OCI-LY7 (cell line): ENCODE data around the gene RBM26. TPM values are rescaled to one million over a fixed set of nuclear protein-coding genes. Genes with fewer than 3 reads are reported as not detected.

Experiments used
- BruUV-seq: library from RNA; stranded (reverse); fragments of 400-500 nt; replicated peaks from 2 replicates; lab custom pipeline; 2021; lab: Mats Ljungman, UMichigan
- CTCF ChIA-PET: fragments of 300-600 bp; sonication (Branson Sonifier 250); formaldehyde crosslinking; loops from one replicate; lab custom pipeline; 2022; ENCODE audit warnings: antibody characterized with exemption; ENCODE audit not compliant: unreplicated experiment; lab: Charles Lee
- POLR2A ChIA-PET: fragments of 300-600 bp; sonication (Branson Sonifier 250); formaldehyde crosslinking; loops from one replicate; lab custom pipeline; 2022; ENCODE audit warnings: antibody characterized with exemption; lab: Charles Lee
- DNase-seq: peaks from one replicate; pipeline ENCODE4 v3.0.0-alpha.2; 2015; ENCODE audit warnings: low spot score
- H2AFZ ChIP-seq: fragments of 200-600 bp; sonication (generic), shearing (Covaris generic); 2 replicates; pipeline ENCODE4 v1.6.1; 2014; ENCODE audit warnings: mild to moderate bottlenecking, antibody characterized with exemption, low read length, moderate library complexity
- H3K27ac ChIP-seq: fragments of 200-600 bp; sonication (generic); 2 replicates; pipeline ENCODE4 v1.5.1; 2014; ENCODE audit warnings: mixed run types, low read depth, mild to moderate bottlenecking, moderate library complexity, low read length, inconsistent platforms; ENCODE audit not compliant: poor library complexity, severe bottlenecking
- H3K36me3 ChIP-seq: fragments of 200-600 bp; sonication (generic); 2 replicates; pipeline ENCODE4 v1.6.1; 2014; ENCODE audit warnings: mild to moderate bottlenecking, antibody characterized with exemption, low read length, moderate library complexity, mixed read lengths; ENCODE audit not compliant: insufficient read depth
- H3K4me1 ChIP-seq: fragments of 200-600 bp; sonication (generic); 2 replicates; pipeline ENCODE4 v1.5.1; 2014; ENCODE audit warnings: mild to moderate bottlenecking, low read length; ENCODE audit not compliant: insufficient read depth, poor library complexity, severe bottlenecking
- H3K4me2 ChIP-seq: fragments of 200-600 bp; sonication (generic); 2 replicates; pipeline ENCODE4 v1.6.1; 2014; ENCODE audit warnings: mild to moderate bottlenecking, low read length
- H3K4me3 ChIP-seq: fragments of 200-600 bp; sonication (generic); 2 replicates; pipeline ENCODE4 v1.5.1; 2014; ENCODE audit warnings: mild to moderate bottlenecking, low read depth, low read length; ENCODE audit not compliant: poor library complexity, severe bottlenecking
- H3K79me2 ChIP-seq: fragments of 200-600 bp; sonication (generic); 2 replicates; pipeline ENCODE4 v1.6.1; 2016; ENCODE audit warnings: low read depth, mild to moderate bottlenecking, low read length, moderate library complexity, mixed read lengths; ENCODE audit not compliant: insufficient read depth
- H3K9me2 ChIP-seq: fragments of 200-600 bp; sonication (generic); 2 replicates; pipeline ENCODE4 v1.6.1; 2016; ENCODE audit warnings: mild to moderate bottlenecking, low read length, mixed read lengths; ENCODE audit not compliant: insufficient read depth
- H3K9me3 ChIP-seq: fragments of 200-600 bp; sonication (generic); 2 replicates; pipeline ENCODE4 v1.6.1; 2014; ENCODE audit warnings: mild to moderate bottlenecking, mixed run types, low read length, mixed read lengths
- H4K20me1 ChIP-seq: fragments of 200-600 bp; sonication (generic); 2 replicates; pipeline ENCODE4 v1.6.1; 2014; ENCODE audit warnings: mild to moderate bottlenecking, antibody characterized with exemption, low read length, moderate library complexity, mixed read lengths; ENCODE audit not compliant: insufficient read depth
- CTCF ChIP-seq: fragments of 200-600 bp; sonication (generic); conservative IDR thresholded peaks from 2 replicates; pipeline ENCODE4 v1.5.1; 2014; ENCODE audit warnings: mild to moderate bottlenecking, antibody characterized with exemption, low read length, moderate library complexity, mixed read lengths
- EZH2phosphoT487 ChIP-seq: fragments of 200-600 bp; sonication (generic); IDR thresholded peaks from 2 replicates; pipeline ENCODE4 v1.6.1; 2018; ENCODE audit warnings: low read depth, borderline replicate concordance, mild to moderate bottlenecking, mixed run types, antibody characterized with exemption, low read length, moderate library complexity, mixed read lengths
- intact Hi-C: fragments of 100-400 bp; cut with micrococcal nuclease; formaldehyde crosslinking; loops from one replicate; pipeline ENCODE4 v1.10.0; 2022; ENCODE audit not compliant: unreplicated experiment
- total RNA-seq, 2 experiments: library from RNA; depleted of rRNA in 1 of 2; stranded (reverse); fragments of >200 nt in 1 of 2; shearing (Covaris generic) in 1 of 2; gene quantifications; 2 replicates each; pipeline ENCODE4 v1.2.3, GENCODE V29; 2014 to 2022

The RBM26 gene
- total RNA-seq, 2 experiments from 2014 or later: 44.1 to 85.2 TPM

DNA sequence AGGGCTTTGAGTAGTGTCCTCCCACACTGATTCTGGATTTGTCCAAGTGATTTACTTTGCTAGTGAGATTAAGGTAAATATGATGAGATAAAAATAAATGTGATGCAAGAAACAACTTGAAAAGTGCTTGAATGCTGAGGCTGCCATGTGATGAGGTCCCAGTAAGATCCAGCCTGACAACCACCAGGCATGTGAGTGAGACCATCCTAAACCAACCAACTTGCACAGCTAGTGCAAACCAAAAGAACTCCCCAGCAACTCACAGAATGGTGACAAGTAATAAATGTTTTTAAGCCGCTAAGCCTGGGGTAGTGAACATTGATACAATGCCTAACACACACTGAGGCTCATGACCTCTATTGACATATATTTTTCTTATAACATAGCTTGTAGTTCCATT, 13.3 kb upstream of the RBM26 start:
- no peak overlapping the region for H3K4me3 ChIP-seq
- ChIA-PET CTCF (no interaction called here), POLR2A (interaction anchor here (1.0 to 1.2 kb wide), 3 partner anchors 9 to 125 kb away, joined by 3 to 4 read pairs (median 4); no protein-coding TSS in a partner anchor)
- intact Hi-C loops: no loop called here
- TF ChIP-seq EZH2phosphoT487: no peak
- no peak for TF ChIP-seq CTCF
- DNase-seq: no peak
- no peaks in the 10 kb centered on the region for H3K9me3 ChIP-seq
- H3K79me2 ChIP-seq: no peaks in the 10 kb centered on the region
- no peaks in the 10 kb centered on the region for H4K20me1 ChIP-seq
- BruUV-seq: no TSS peak
- H3K4me1 ChIP-seq: no peaks in the 10 kb centered on the region
- H2AFZ ChIP-seq: no peak overlapping the region
- H3K4me2 ChIP-seq: no peak overlapping the region
- no peak overlapping the region for H3K27ac ChIP-seq
- no peaks in the 10 kb centered on the region for H3K9me2 ChIP-seq
- H3K36me3 ChIP-seq: peaks cover 8% of the 10 kb centered on the region

- TF ChIP-seq CTCF: no peak
- no peak for TF ChIP-seq EZH2phosphoT487
- Histone ChIP-seq H2AFZ (no peak overlapping the region), H3K4me3 (no peak overlapping the region), H3K4me2 (no peak overlapping the region), H3K79me2 (no peaks in the 10 kb centered on the region), H4K20me1 (no peaks in the 10 kb centered on the region), H3K27ac (no peak overlapping the region), H3K9me3 (no peaks in the 10 kb centered on the region), H3K9me2 (no peaks in the 10 kb centered on the region), H3K4me1 (no peaks in the 10 kb centered on the region), H3K36me3 (peaks cover 8% of the 10 kb centered on the region)
- POLR2A ChIA-PET: no interaction called here
- CTCF ChIA-PET: no interaction called here
- intact Hi-C loops: no loop called here
- no TSS peak for BruUV-seq
- no peak for DNase-seq
Observed at GRCh38 chr13:79417741-79418140, 11.7 kb upstream of the RBM26 start.

GRCh38 chr13:79413521-79413920, 7.5 kb upstream of the RBM26 start:
- DNase-seq: no peak

More at GRCh38 chr13:79413521-79413920, 7.5 kb upstream of the RBM26 start:
- no peaks in the 10 kb centered on the region for H3K4me1 ChIP-seq
- H4K20me1 ChIP-seq: no peaks in the 10 kb centered on the region
- no peak for TF ChIP-seq EZH2phosphoT487
- TF ChIP-seq CTCF: no peak
- no peak overlapping the region for H2AFZ ChIP-seq
- H3K27ac ChIP-seq: no peak overlapping the region
- peaks cover 5% of the 10 kb centered on the region; the same call in 1 of the 2 replicates for H3K36me3 ChIP-seq
- BruUV-seq: no TSS peak
- no peaks in the 10 kb centered on the region for H3K9me3 ChIP-seq
- intact Hi-C loops: no loop called here
- H3K4me2 ChIP-seq: no peak overlapping the region
- H3K79me2 ChIP-seq: no peaks in the 10 kb centered on the region
- no peak overlapping the region for H3K4me3 ChIP-seq
- H3K9me2 ChIP-seq: no peaks in the 10 kb centered on the region
- POLR2A ChIA-PET: interaction anchor here (0.6 to 0.9 kb wide), 2 partner anchors 8 to 825 kb away, joined by 3 to 5 read pairs; no protein-coding TSS in a partner anchor
- CTCF ChIA-PET: no interaction called here
